Superior temporal gyrus (tissue), 1 donor: ENCODE results near the gene RETREG3.

ENCODE experiments used
- DNase-seq: peaks from one replicate; pipeline ENCODE4 v3.0.0-alpha.2; 2016; ENCODE audit errors: extremely low spot score

RETREG3 gene

DNA sequence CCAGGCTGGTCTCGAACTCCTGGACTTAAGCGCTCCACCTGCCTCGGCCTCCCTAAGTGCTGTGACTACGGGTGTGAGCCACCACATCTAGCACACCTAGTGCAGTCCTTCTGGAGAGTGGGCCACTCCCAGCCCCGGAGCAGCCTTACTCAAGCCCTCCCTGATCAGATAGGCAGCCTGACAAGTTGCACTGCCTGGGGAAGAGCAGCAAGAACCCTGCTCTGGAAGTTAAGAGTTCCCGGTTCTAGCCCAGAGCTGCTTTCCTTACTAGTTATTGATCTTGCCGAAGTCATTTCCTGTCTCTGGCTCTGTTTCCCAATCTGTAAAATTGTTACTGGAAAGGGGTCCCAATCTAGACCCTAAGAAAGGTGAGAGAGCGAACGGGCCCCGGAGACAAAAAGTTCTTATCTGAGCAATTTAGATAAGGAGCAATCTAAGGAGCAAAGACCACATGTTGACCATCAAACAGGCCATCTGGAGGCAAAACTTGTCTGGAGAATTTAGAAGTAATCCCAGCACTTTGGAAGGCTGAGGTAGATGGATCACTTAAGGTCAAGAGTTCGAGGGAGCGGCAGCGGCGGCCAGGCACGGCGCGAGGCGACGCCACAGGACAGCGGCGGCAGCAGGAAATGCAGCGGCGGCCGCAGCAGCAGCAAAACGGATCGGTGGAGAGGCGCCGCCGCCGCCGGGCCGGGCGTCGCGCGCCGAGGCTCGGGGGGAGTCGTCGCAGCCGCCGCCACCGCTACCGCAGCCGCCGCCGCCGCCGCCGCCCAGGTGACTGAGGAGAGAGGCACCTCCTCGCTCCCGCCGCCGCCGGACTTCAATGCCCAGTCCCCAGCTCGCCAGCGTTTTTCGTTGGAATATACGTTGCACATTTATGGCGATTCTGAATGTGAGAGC is 77.5 kb downstream of the RETREG3 start:
- peak; percentile 67 for DNase-seq

DNA sequence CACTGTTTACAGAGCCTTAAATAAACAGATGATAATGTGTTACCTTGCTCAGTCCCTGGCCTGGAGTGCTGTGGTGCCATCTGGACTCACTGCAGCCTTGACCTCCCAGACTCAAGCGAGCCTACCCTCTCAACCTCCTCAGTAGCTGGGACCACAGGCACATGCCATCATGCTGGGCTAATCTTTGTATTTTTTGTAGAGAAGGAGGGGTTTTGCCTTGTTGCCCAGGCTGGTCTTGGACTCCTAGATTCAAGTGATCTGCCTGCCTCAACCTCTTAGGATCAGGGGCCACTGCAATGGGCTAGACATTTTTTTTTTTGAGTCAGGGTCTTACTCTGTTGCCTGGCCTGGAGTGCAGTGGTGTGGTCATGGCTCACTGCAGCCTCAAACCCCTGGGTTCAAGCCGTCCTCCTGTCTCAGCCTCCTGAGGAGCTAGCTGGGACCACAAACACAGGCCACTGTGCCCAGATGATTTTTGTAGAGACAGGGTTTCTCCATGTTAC is 78.2 kb downstream of the RETREG3 start:
- no peak for DNase-seq
